ENCODE results near the gene RRAD. TPM values are rescaled to one million over a fixed set of nuclear protein-coding genes. Genes with fewer than 3 reads are reported as not detected.
A peak's percentile ranks its signal among the peaks of the same experiment; 100 is the strongest.

The RRAD gene
- polyA plus RNA-seq, 2 of the 4 experiments (the other 2 are of a cell fraction) = 0.75 to 2.2 TPM

GRCh38 chr16:66964049-66964448 is 38.7 kb upstream of the RRAD start:
- CTCF ChIA-PET = interaction anchor here (0.5 to 15.9 kb wide), 13 partner anchors 10 to 436 kb away, joined by 3 to 216 read pairs (median 5); partner anchors contain the start of genes FBXL8 and TRADD
- Histone ChIP-seq H3K4me1 (no peaks in the 10 kb centered on the region), H3K27ac (no peak overlapping the region), H3K4me3 (no peak overlapping the region), H3K4me2 (no peak overlapping the region), H3K9me3 (no peaks in the 10 kb centered on the region)
- POLR2A ChIA-PET = interaction anchor here (1.0 kb wide), 1 partner anchor 12 kb away, joined by 3 read pairs; no protein-coding TSS in a partner anchor
- no peak for ATAC-seq
- WGBS (ENCODE audit: missing lambda C conversion rate) = 47% methylated on average over 3 of the region's 6 CpGs
- no peak for DNase-seq (ENCODE audit: low read depth in 1 of 2, low spot score in 1 of 2)
- FAIRE-seq = no peak
- TF ChIP-seq HMGXB4 (CRISPR knock-in tag; IDR thresholded peaks at IDR 0.05; ENCODE audit: borderline replicate concordance) = no peak
- TF ChIP-seq CBX8 (IDR thresholded peaks at IDR 0.05) = no peak
- TF ChIP-seq, protein P1, sequence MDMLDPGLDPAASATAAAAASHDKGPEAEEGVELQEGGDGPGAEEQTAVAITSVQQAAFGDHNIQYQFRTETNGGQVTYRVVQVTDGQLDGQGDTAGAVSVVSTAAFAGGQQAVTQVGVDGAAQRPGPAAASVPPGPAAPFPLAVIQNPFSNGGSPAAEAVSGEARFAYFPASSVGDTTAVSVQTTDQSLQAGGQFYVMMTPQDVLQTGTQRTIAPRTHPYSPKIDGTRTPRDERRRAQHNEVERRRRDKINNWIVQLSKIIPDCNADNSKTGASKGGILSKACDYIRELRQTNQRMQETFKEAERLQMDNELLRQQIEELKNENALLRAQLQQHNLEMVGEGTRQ (IDR thresholded peaks at IDR 0.05) = no peak
- no peak for TF ChIP-seq TFCP2L1 (CRISPR knock-in tag; IDR thresholded peaks at IDR 0.05)
- TF ChIP-seq HOXB13 (CRISPR knock-in tag; IDR thresholded peaks at IDR 0.05; ENCODE audit: low read depth) = no peak
- TF ChIP-seq JUNB (IDR thresholded peaks at IDR 0.05) = no peak
- no peak for TF ChIP-seq POLR2AphosphoS2 (conservative IDR thresholded peaks at IDR 0.05; ENCODE audit: low read length)
- TF ChIP-seq RCOR1 (IDR thresholded peaks at IDR 0.05; ENCODE audit: low read depth, low read length) = no peak
- TF ChIP-seq, protein P2, sequence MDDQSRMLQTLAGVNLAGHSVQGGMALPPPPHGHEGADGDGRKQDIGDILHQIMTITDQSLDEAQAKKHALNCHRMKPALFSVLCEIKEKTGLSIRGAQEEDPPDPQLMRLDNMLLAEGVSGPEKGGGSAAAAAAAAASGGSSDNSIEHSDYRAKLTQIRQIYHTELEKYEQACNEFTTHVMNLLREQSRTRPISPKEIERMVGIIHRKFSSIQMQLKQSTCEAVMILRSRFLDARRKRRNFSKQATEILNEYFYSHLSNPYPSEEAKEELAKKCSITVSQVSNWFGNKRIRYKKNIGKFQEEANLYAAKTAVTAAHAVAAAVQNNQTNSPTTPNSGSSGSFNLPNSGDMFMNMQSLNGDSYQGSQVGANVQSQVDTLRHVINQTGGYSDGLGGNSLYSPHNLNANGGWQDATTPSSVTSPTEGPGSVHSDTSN (IDR thresholded peaks at IDR 0.05) = no peak
- no peak for TF ChIP-seq RARB (CRISPR knock-in tag; IDR thresholded peaks at IDR 0.05)
- no peak for TF ChIP-seq EHMT2 (IDR thresholded peaks at IDR 0.05; ENCODE audit: low read depth)
- TF ChIP-seq ZFP36 (IDR thresholded peaks at IDR 0.05; ENCODE audit: borderline replicate concordance, partially characterized antibody) = no peak
- no peak for TF ChIP-seq CEBPB (IDR thresholded peaks at IDR 0.05)

DNA sequence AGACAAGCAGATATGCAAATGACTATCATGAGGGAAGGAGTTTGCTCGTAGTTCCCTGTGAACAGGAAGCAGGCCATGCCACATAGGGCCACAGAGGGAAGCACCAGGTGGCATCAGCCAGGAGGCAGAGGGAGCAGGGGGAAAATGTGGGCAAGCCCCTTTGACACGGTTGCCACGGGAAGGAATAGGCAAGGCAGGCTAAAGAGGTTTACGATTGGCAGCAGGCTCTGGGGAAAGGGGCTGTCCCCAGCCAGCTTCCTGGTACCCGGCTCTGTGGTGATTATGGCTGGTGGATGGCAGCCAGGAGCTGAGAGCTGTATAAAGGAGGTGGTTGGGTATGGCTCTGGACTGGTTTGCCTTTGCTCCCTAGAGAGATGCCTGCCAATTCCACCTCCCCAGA is 36.6 kb upstream of the RRAD start:
- FAIRE-seq (no peak), ATAC-seq (no peak), DNase-seq (ENCODE audit: low read depth in 1 of 2, low spot score in 1 of 2) (no peak)
- ChIA-PET CTCF (interaction anchor here (0.8 to 15.9 kb wide), 18 partner anchors 9 to 320 kb away, joined by 3 to 216 read pairs (median 6); no protein-coding TSS in a partner anchor), POLR2A (interaction anchor here (0.5 kb wide), 1 partner anchor 928 kb away, joined by 6 read pairs; no protein-coding TSS in a partner anchor)
- no peaks in the 10 kb centered on the region for H3K9me3 ChIP-seq
- no peak overlapping the region for H3K4me3 ChIP-seq
- 83% methylated on average over 5 of the region's 5 CpGs for WGBS (ENCODE audit: missing lambda C conversion rate)
- no peaks in the 10 kb centered on the region for H3K4me1 ChIP-seq
- H3K4me2 ChIP-seq = peak overlapping the region; percentile 70
- H3K27ac ChIP-seq = no peak overlapping the region
- TF ChIP-seq ZSCAN20 (CRISPR knock-in tag; IDR thresholded peaks at IDR 0.05) (no peak), MAFK (IDR thresholded peaks at IDR 0.05; ENCODE audit: partially characterized antibody) (no peak)

GRCh38 chr16:66961065-66961744 is 35.9 kb upstream of the RRAD start, which contains the start of gene CES3:
TSS of gene CES3 (plus strand) at chr16:66961266. CDS start at chr16:66961308, 42 bp downstream.
- ATAC-seq (peak; percentile 99 to 100), FAIRE-seq (no peak), DNase-seq (ENCODE audit: low read depth in 1 of 2, low spot score in 1 of 2) (peak; percentile 80 to 85)
- peak within 1 kb of the TSS; percentile 49 to 82; a peak in 4 of 6 replicates for H3K27ac ChIP-seq
- 50% methylated on average over 16 of the region's 16 CpGs for WGBS (ENCODE audit: missing lambda C conversion rate)
- CTCF ChIA-PET = interaction anchor here (0.7 to 15.9 kb wide), 40 partner anchors 9 to 371 kb away, joined by 3 to 216 read pairs (median 4); partner anchors contain the start of genes B3GNT9 and CES4A
- H3K4me1 ChIP-seq = no peaks in the 10 kb centered on the region
- TF ChIP-seq, protein P3, sequence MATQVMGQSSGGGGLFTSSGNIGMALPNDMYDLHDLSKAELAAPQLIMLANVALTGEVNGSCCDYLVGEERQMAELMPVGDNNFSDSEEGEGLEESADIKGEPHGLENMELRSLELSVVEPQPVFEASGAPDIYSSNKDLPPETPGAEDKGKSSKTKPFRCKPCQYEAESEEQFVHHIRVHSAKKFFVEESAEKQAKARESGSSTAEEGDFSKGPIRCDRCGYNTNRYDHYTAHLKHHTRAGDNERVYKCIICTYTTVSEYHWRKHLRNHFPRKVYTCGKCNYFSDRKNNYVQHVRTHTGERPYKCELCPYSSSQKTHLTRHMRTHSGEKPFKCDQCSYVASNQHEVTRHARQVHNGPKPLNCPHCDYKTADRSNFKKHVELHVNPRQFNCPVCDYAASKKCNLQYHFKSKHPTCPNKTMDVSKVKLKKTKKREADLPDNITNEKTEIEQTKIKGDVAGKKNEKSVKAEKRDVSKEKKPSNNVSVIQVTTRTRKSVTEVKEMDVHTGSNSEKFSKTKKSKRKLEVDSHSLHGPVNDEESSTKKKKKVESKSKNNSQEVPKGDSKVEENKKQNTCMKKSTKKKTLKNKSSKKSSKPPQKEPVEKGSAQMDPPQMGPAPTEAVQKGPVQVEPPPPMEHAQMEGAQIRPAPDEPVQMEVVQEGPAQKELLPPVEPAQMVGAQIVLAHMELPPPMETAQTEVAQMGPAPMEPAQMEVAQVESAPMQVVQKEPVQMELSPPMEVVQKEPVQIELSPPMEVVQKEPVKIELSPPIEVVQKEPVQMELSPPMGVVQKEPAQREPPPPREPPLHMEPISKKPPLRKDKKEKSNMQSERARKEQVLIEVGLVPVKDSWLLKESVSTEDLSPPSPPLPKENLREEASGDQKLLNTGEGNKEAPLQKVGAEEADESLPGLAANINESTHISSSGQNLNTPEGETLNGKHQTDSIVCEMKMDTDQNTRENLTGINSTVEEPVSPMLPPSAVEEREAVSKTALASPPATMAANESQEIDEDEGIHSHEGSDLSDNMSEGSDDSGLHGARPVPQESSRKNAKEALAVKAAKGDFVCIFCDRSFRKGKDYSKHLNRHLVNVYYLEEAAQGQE (IDR thresholded peaks at IDR 0.05) = 0 out of 2 replicates have a peak, but pooled peaks have one; percentile 13
- TF ChIP-seq RAD21 (conservative IDR thresholded peaks at IDR 0.05 in 1 of 2, IDR thresholded peaks at IDR 0.05 in 1 of 2) (peak in 1 of 2 experiments; percentile 18; a peak in 1 of 5 replicates), CTCF (IDR thresholded peaks at IDR 0.05) (peak; percentile 85), ESRRA (IDR thresholded peaks at IDR 0.05; ENCODE audit: borderline replicate concordance, low read length) (no peak)
- peak within 1 kb of the TSS; percentile 70 for H3K4me2 ChIP-seq
- peak within 1 kb of the TSS; percentile 33 for H3K4me3 ChIP-seq
- no peaks in the 10 kb centered on the region for H3K9me3 ChIP-seq
- POLR2A ChIA-PET = interaction anchor here (1.0 kb wide), 2 partner anchors 9 to 209 kb away, joined by 3 to 10 read pairs; partner anchors contain the start of gene NOL3
